ENCODE data around the gene HNRNPH1.

Gene HNRNPH1

DNA sequence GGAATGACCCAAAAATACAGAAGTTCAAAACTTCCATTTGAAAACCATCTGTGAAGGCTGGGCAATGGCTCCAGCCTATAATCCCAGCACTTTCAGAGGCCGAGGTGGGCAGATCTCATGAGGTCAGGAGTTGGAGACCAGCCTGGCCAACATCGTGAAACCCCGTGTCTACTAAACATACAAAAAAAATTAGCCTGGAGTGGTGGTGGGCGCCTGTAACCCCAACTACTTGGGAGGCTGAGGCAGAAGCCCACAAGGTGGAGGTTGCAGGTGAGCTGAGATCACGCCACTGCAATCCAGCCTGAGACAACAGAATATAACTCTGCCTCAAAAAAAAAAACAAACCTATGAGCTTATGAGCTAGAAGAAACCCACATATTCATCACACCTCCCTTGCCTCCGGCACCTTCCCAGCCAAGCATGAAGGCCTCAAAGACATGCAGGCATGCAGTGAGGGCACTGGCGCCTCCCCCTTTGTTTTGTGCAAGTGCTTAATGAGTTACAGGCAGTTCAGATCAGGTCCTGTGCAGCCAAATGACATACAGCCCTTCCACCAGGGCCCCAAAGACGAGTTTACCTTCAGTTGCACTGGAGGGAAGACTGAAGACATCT, 9.9 kb downstream of the HNRNPH1 start:
- H3K36me3 ChIP-seq (ENCODE audit: control insufficient read depth, insufficient read depth, low read length), result peaks cover 43% of the 10 kb centered on the region
- H3K27me3 ChIP-seq (replicated peaks; ENCODE audit: control insufficient read depth, insufficient read depth, low read length), result no peaks in the 10 kb centered on the region
- no peak overlapping the region for H3K4me3 ChIP-seq (replicated peaks; ENCODE audit: low read depth, low read length)
- DNase-seq (ENCODE audit: extremely low read depth, insufficient read length), result no peak
- no peak for TF ChIP-seq CTCF (IDR thresholded peaks at IDR 0.05; ENCODE audit: insufficient read depth, low read length, poor library complexity, severe bottlenecking)

- DNase-seq (ENCODE audit: extremely low read depth, insufficient read length), result no peak
- no peak overlapping the region for H3K4me3 ChIP-seq (replicated peaks; ENCODE audit: low read depth, low read length)
- TF ChIP-seq CTCF (IDR thresholded peaks at IDR 0.05; ENCODE audit: insufficient read depth, low read length, poor library complexity, severe bottlenecking), result no peak
- H3K36me3 ChIP-seq (ENCODE audit: control insufficient read depth, insufficient read depth, low read length), result peaks cover 41% of the 10 kb centered on the region
- no peaks in the 10 kb centered on the region for H3K27me3 ChIP-seq (replicated peaks; ENCODE audit: control insufficient read depth, insufficient read depth, low read length)
Measured at GRCh38 chr5:179612577-179613459, 10.7 kb downstream of the HNRNPH1 start.

DNA sequence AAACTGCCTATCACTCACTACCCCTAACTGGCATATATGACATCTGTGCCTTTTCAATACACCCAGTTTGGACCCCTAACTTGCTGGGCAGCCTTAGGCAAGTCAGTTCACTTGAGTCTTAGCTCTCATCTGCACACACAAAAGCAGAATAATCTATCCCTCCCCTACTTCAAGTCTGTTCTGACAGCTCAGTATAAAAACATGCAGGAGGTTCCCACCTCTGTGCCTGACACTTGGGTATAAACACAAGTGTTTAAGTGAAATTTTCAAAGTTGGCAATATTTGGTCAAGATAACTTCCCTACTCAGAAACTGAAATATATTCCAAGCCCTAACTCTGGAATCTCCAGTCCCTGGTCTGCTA, 12.6 kb downstream of the HNRNPH1 start:
- TF ChIP-seq CTCF (IDR thresholded peaks at IDR 0.05; ENCODE audit: insufficient read depth, low read length, poor library complexity, severe bottlenecking), result no peak
- DNase-seq (ENCODE audit: extremely low read depth, insufficient read length), result no peak
- Histone ChIP-seq H3K36me3 (ENCODE audit: control insufficient read depth, insufficient read depth, low read length) (peaks cover 43% of the 10 kb centered on the region), H3K27me3 (replicated peaks; ENCODE audit: control insufficient read depth, insufficient read depth, low read length) (no peaks in the 10 kb centered on the region), H3K4me3 (replicated peaks; ENCODE audit: low read depth, low read length) (no peak overlapping the region)

DNA sequence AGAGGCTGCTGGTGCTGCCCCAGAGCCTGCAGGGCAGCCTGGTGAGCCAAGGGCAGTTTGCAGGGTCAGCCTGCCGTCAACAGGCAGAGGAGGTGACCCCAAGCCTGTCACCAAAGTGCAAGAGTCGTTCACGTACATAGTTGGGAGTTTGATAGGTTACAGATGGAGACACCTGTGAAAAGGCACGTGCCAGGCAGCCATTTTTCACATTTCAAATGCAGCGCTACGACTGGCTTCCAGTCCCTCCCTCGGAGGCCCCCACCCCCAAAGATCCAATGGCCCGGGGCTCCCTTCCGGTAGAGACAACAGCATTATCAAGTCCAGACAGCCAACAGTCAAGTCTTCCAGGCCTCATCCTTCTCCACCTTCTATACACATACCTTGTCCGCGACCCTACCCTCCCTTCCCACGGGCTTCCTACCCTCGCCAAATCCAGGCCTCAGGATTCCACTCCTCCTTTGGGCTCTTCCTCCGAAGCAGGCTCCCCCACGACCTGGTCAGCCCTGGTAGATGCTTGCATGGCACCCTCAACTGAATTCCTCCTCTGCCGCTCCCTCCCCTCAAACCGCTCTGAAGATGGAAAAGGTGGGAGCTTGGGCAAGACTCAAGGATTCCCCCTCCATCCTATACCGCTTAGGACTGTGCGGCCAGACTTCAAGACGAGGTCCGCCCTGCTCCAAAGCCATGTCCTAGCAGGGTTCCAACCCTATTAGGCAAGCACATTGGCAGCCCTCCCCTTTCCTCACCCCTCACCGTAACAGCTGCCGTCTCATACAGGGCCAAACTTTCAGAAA, 13.2 kb downstream of the HNRNPH1 start:
- H3K36me3 ChIP-seq (ENCODE audit: control insufficient read depth, insufficient read depth, low read length), result peaks cover 42% of the 10 kb centered on the region
- DNase-seq (ENCODE audit: extremely low read depth, insufficient read length), result no peak
- no peak for TF ChIP-seq CTCF (IDR thresholded peaks at IDR 0.05; ENCODE audit: insufficient read depth, low read length, poor library complexity, severe bottlenecking)
- H3K27me3 ChIP-seq (replicated peaks; ENCODE audit: control insufficient read depth, insufficient read depth, low read length), result no peaks in the 10 kb centered on the region
- H3K4me3 ChIP-seq (replicated peaks; ENCODE audit: low read depth, low read length), result no peak overlapping the region

DNA sequence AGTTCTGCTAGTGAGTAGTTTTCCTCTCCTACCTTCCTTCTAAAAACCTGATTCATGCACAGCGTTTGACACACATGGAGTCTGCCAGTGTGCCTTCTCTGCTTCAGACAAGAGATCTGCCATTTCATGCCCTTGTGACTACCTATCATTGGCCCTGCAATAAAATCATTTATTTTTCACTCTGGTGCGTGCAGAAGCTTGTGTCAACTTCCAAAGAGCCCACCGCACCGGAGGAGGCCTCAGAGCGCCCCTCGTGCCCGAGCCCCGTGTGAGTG, 13.7 kb downstream of the HNRNPH1 start:
- no peak for TF ChIP-seq CTCF (IDR thresholded peaks at IDR 0.05; ENCODE audit: insufficient read depth, low read length, poor library complexity, severe bottlenecking)
- Histone ChIP-seq H3K4me3 (replicated peaks; ENCODE audit: low read depth, low read length) (no peak overlapping the region), H3K27me3 (replicated peaks; ENCODE audit: control insufficient read depth, insufficient read depth, low read length) (no peaks in the 10 kb centered on the region), H3K36me3 (ENCODE audit: control insufficient read depth, insufficient read depth, low read length) (peaks cover 40% of the 10 kb centered on the region)
- DNase-seq (ENCODE audit: extremely low read depth, insufficient read length), result no peak
